HG03025 (cell line): ENCODE results near the gene FNIP2.
"Not testable (repeated sequence)": the region's sequence is repeated elsewhere in the genome, so short reads cannot be mapped to it uniquely, and the experiment has no call there.

Source experiments
- ATAC-seq: cut with Tn5 transposase; IDR thresholded peaks from one replicate; pipeline ENCODE4 v1.9.1; 2021; ENCODE audit warnings: mild to moderate bottlenecking, moderate library complexity; ENCODE audit not compliant: unreplicated experiment, low FRiP score

FNIP2 gene

GRCh38 chr4:158811704-158812103, 42.9 kb downstream of the FNIP2 start:
- no peak for ATAC-seq

GRCh38 chr4:158812133-158812532, 43.3 kb downstream of the FNIP2 start:
- no peak for ATAC-seq

GRCh38 chr4:158812543-158812942, 43.7 kb downstream of the FNIP2 start:
- ATAC-seq, result no peak

- no peak for ATAC-seq
Observed at GRCh38 chr4:158813113-158813512, 44.3 kb downstream of the FNIP2 start.

- no peak for ATAC-seq
Observed at GRCh38 chr4:158814207-158814606, 45.4 kb downstream of the FNIP2 start.

- ATAC-seq, result no peak
Observed at GRCh38 chr4:158814636-158815330, 46.0 kb downstream of the FNIP2 start.

GRCh38 chr4:158816955-158817354, 48.1 kb downstream of the FNIP2 start:
- no peak for ATAC-seq

GRCh38 chr4:158817562-158818296, 48.9 kb downstream of the FNIP2 start:
- ATAC-seq, result no peak

GRCh38 chr4:158818560-158819140, 49.8 kb downstream of the FNIP2 start:
- no peak for ATAC-seq

- no peak for ATAC-seq
Observed at GRCh38 chr4:158819942-158820786, 51.3 kb downstream of the FNIP2 start.

GRCh38 chr4:158821228-158821971, 52.6 kb downstream of the FNIP2 start:
- ATAC-seq, result no peak

GRCh38 chr4:158822348-158822747, 53.5 kb downstream of the FNIP2 start:
- ATAC-seq, result no peak

GRCh38 chr4:158823461-158823873, 54.6 kb downstream of the FNIP2 start:
- ATAC-seq, result no peak

- no peak for ATAC-seq
Observed at GRCh38 chr4:158824425-158825274, 55.8 kb downstream of the FNIP2 start.

- ATAC-seq, result no peak
Observed at GRCh38 chr4:158825433-158826036, 56.7 kb downstream of the FNIP2 start.

GRCh38 chr4:158826057-158826456, 57.2 kb downstream of the FNIP2 start:
- no peak for ATAC-seq

- no peak for ATAC-seq
Observed at GRCh38 chr4:158826882-158827281, 58.1 kb downstream of the FNIP2 start.

GRCh38 chr4:158827543-158827981, 58.7 kb downstream of the FNIP2 start:
- no peak for ATAC-seq

- not testable (repeated sequence) for ATAC-seq
Observed at GRCh38 chr4:158828151-158828550, 59.3 kb downstream of the FNIP2 start.
